Right lobe of liver (tissue), 6 donors: Measurements from ENCODE around the gene RPS21. TPM values are rescaled to one million over a fixed set of nuclear protein-coding genes. Genes with fewer than 3 reads are reported as not detected.

Experiments
- ATAC-seq, 4 donors: fragments of 200-7000 bp; cut with Tn5 transposase; one replicate each; pipeline ENCODE4 v1.9.1; 2020; ENCODE audit warnings: mild to moderate bottlenecking in 4 of 4, moderate library complexity in 4 of 4
- DNase-seq, 3 donors: peaks; one replicate each; pipeline ENCODE4 v3.0.0-alpha.2; 2020
- H3K27ac ChIP-seq, 3 donors: fragments of 200-600 bp; one replicate each; pipeline ENCODE4 v1.8.0; 2022
- H3K27me3 ChIP-seq, 2 donors: fragments of 200-600 bp; one replicate each; pipeline ENCODE4 v1.8.0; 2022
- H3K36me3 ChIP-seq, 4 donors: fragments of 200-600 bp; sonication (generic) in 1 of 4; one replicate each; pipeline versions ENCODE4 v1.5.1 to v1.8.0; 2017 to 2022; ENCODE audit warnings: control low read depth in 1 of 4
- H3K4me1 ChIP-seq, 4 donors: fragments of 200-600 bp; sonication (generic) in 1 of 4; one replicate each; pipeline versions ENCODE4 v1.5.1 to v1.8.0; 2017 to 2022; ENCODE audit warnings: control low read depth in 1 of 4
- H3K4me3 ChIP-seq, 3 donors: fragments of 200-600 bp; one replicate each; pipeline ENCODE4 v1.8.0; 2022
- H3K9me3 ChIP-seq, 4 donors: fragments of 200-600 bp; sonication (generic) in 1 of 4; one replicate each; pipeline versions ENCODE4 v1.5.1 to v1.8.0; 2017 to 2022; ENCODE audit warnings: control low read depth in 1 of 4
- POLR2A ChIP-seq: fragments of 450-650 bp; IDR thresholded peaks from one replicate; pipeline ENCODE4 v1.6.1; 2017; ENCODE audit warnings: antibody characterized with exemption, mild to moderate bottlenecking
- WGBS: methylation state at CpG from one replicate; pipeline ENCODE4 v1.1.6; 2018; ENCODE audit warnings: low coverage, low lambda C conversion rate; ENCODE audit not compliant: insufficient coverage; ENCODE audit errors: missing lambda C conversion rate; 5-methylcytosine and 5-hydroxymethylcytosine counted together
- intact Hi-C, 2 donors: fragments of 100-400 bp; cut with DNase I; formaldehyde crosslinking; loops; one replicate each; pipeline versions ENCODE4 v1.11.2 to v1.14.1; 2022
- long read RNA-seq: library from polyadenylated mRNA; unstranded; transcript quantifications from one replicate; pipeline ENCODE4 v2.0.0, GENCODE V29; 2019
- total RNA-seq, 6 experiments: library from RNA; depleted of rRNA in 2 of 6; stranded (reverse); fragments of >200 nt in 2 of 6; fragmentation: NEBNext Ultra II Directional in 3 of 6; extraction: Animal tissue kit (Norgen Biotek cat#: 25700) in 3 of 6; gene quantifications; one replicate each; pipeline versions ENCODE4 v1.1.0 to v1.2.4, GENCODE V29; 2016 to 2023
- TF ChIP-seq, protein P1 (sequence below), 4 donors: fragments of 200-600 bp in 3 of 4; fragments of 450-650 bp in 1 of 4; IDR thresholded peaks; one replicate each; pipeline versions ENCODE4 v1.5.1 to v1.8.0; 2016 to 2022; ENCODE audit warnings: antibody characterized with exemption in 4 of 4, mild to moderate bottlenecking in 2 of 4
- donor health status: DM: no; HTN: yes; CAD: no.
- donor health status: DM: no; HTN: no; CAD: no.
- donor health status: DM: no; HTN: no; CAD: no.
- donor health status: DM: no; HTN: yes; CAD: no.
- donor health status: DM: no; HTN: yes; CAD: no.

Gene RPS21
- 100 to 1,000 TPM; 339 to 696 (median 413) TPM for total RNA-seq
- long read RNA-seq, transcript RPS21-201 (6 exons, 344 nt), result major isoform, 116 of 156 reads
- long read RNA-seq, partial matches to known transcripts, result 32 of 156 reads
- long read RNA-seq, other reads (novel, unspliced or antisense), result 7 of 156 reads

DNA sequence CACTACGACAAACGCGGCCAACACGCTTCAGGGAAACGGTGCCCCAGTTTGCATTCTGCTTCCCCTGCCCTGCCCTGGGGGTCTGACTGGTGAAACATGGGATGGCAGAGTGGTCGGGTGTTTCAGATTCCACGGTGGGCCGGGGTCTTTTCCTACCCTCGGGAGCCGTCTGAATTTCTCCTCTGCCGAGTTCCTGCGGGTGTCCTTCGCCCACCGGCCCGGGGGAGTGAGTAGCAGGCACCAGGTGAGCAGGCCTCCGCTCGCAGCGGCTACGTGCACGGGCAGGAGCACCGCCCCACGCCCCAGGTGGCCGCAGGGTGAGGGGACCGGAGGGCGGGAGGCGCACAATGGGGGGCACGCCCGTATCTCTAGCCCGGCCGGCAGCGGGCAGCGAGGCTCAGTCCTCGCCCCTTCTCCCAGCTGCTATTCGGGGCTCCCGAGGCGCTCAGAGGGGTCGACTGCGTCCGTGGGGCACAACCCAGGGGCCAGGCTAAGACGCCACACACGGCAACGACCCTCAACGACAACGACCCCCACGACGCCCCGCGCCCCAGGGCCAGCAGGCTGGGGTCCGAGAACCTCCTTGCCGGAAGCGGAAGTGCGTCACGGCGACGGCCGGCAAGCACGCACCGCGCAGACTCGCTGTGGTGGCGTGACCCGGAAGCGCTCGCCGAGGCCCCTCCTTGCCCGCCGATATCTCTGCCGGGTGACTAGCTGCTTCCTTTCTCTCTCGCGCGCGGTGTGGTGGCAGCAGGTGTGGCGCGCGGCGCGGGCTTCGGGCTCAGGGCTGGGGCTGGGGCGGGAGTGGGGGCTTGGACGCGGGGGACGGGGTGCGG lies at the start of gene RPS21:
Gene RPS21 (plus strand): TSS at position 721 of the 836 bp plus-strand sequence. CDS start 236 bp downstream, outside the sequence.
- H3K4me1 ChIP-seq, result peaks cover 0 to 28% (median 7%) of the 10 kb centered on the region in 4 donors
- no peaks in the 10 kb centered on the region for H3K9me3 ChIP-seq
- peaks cover 0 to 10% (median 0%) of the 10 kb centered on the region in 4 donors for H3K36me3 ChIP-seq
- ATAC-seq (peak; percentile 81 to 91 (median 86)), DNase-seq (peak; percentile 95 to 96 (median 95))
- H3K27me3 ChIP-seq, result no peaks in the 10 kb centered on the region
- 0% methylated on average over 11 of the region's 83 CpGs for WGBS
- peak; percentile 74 for TF ChIP-seq POLR2A
- TF ChIP-seq, protein P1, sequence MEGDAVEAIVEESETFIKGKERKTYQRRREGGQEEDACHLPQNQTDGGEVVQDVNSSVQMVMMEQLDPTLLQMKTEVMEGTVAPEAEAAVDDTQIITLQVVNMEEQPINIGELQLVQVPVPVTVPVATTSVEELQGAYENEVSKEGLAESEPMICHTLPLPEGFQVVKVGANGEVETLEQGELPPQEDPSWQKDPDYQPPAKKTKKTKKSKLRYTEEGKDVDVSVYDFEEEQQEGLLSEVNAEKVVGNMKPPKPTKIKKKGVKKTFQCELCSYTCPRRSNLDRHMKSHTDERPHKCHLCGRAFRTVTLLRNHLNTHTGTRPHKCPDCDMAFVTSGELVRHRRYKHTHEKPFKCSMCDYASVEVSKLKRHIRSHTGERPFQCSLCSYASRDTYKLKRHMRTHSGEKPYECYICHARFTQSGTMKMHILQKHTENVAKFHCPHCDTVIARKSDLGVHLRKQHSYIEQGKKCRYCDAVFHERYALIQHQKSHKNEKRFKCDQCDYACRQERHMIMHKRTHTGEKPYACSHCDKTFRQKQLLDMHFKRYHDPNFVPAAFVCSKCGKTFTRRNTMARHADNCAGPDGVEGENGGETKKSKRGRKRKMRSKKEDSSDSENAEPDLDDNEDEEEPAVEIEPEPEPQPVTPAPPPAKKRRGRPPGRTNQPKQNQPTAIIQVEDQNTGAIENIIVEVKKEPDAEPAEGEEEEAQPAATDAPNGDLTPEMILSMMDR (IDR thresholded peaks at IDR 0.05), result no peak
- H3K27ac ChIP-seq, result peak within 1 kb of the TSS; percentile 86 to 94 (median 93)
- intact Hi-C loops, result no loop called here
- H3K4me3 ChIP-seq, result peak within 1 kb of the TSS; percentile 97 to 99 (median 99)

DNA sequence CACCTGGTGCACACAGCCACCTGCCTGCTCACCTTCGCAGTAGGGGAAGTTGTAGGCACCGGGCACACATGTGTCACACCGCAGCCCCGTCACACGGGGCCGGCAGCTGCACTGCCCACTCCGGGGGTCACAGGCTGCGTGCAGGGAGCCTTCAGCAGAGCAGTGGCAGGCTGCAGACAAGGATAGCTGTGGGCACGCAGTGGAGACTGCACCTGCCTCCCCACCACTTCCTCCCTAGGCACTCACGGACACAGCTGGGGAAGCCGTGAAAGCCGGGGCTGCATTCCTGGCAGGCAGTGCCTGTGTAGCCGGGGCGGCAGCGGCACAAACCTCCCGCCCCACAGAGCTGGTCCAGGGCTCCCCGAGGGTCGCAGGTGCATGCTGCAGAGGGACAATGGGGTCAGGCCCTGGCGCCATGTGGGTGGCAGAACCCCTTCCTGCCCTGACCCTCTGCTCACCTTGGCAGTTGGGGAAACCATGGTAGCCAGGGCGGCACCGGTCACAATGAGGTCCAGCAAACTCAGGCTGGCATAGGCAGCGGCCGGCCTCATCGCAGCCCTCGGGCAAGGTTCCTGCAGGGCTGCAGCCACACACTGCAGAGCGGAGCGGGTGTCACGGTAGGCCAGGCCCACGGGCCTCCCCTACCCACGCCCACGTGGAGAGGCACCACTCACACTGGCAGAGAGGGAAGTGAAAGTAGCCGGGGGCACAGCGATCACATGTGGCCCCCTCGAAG lies 49.2 kb upstream of the RPS21 start:
- H3K27me3 ChIP-seq, result no peaks in the 10 kb centered on the region
- no peak overlapping the region for H3K27ac ChIP-seq
- H3K36me3 ChIP-seq, result peaks cover 0 to 15% (median 5%) of the 10 kb centered on the region in 4 donors
- TF ChIP-seq POLR2A, result no peak
- TF ChIP-seq, protein P1 (IDR thresholded peaks at IDR 0.05), result no peak
- ATAC-seq (peak in 2 of 4 donors; percentile 9 to 19), DNase-seq (peak in 1 of 3 donors; percentile 14)
- no peaks in the 10 kb centered on the region for H3K9me3 ChIP-seq
- H3K4me1 ChIP-seq, result no peaks in the 10 kb centered on the region
- H3K4me3 ChIP-seq, result no peak overlapping the region
- WGBS, result 80% methylated on average over 1 of the region's 34 CpGs
- intact Hi-C loops, result no loop called here

DNA sequence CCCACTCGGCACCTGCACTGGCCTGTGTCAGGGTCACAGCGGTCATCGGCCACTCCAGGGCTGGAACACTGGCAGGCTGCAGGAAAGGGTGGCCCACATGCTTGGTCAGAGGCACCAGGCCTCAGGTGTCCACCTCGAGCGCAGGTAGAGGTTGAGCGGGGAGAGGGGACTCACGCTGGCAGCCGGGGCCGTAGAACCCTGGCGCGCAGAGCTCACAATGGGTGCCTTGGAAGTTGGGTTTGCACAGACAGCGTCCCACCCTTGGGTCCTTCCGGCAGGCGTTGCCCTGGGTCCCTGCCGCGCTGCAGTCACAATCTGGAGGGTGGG lies 48.6 kb upstream of the RPS21 start:
- DNase-seq, result no peak
- no peaks in the 10 kb centered on the region for H3K9me3 ChIP-seq
- H3K4me1 ChIP-seq, result no peaks in the 10 kb centered on the region
- H3K4me3 ChIP-seq, result no peak overlapping the region
- peaks cover 0 to 15% (median 5%) of the 10 kb centered on the region in 4 donors for H3K36me3 ChIP-seq
- no peak for TF ChIP-seq POLR2A
- TF ChIP-seq, protein P1 (IDR thresholded peaks at IDR 0.05), result no peak
- no peaks in the 10 kb centered on the region for H3K27me3 ChIP-seq
- no peak for ATAC-seq
- intact Hi-C loops, result no loop called here
- no CpG with 5 or more reads among the region's 16 CpGs for WGBS
- H3K27ac ChIP-seq, result no peak overlapping the region

DNA sequence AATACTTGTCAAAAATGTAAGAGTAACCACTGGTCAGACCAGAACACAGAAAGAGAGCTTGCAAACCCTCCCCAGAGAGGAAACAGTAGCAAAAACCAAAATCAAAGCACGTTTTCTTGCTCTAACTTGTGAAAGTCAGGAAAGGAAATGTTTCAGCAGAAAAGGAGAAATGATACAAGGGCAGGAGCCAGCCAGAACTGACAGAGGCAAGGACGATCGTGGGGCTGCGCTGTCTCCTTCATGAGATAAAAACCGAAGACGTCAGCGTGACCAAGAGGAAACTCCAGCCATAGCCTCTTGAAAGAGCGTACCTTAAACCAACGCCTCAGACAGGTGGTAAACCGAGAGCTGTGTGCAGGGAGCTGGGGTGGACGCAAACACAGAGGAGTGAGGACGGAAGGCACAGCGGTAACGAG lies 47.2 kb upstream of the RPS21 start:
- Histone ChIP-seq H3K4me3 (no peak overlapping the region), H3K27me3 (no peaks in the 10 kb centered on the region), H3K27ac (no peak overlapping the region), H3K9me3 (no peaks in the 10 kb centered on the region), H3K36me3 (peaks cover 0 to 15% (median 5%) of the 10 kb centered on the region in 4 donors), H3K4me1 (no peaks in the 10 kb centered on the region)
- DNase-seq, result peak in 1 of 3 donors; percentile 17
- no peak for TF ChIP-seq POLR2A
- TF ChIP-seq, protein P1 (IDR thresholded peaks at IDR 0.05), result no peak
- ATAC-seq, result peak; percentile 10 to 38 (median 22)
- WGBS, result 42% methylated on average over 9 of the region's 14 CpGs
- intact Hi-C loops, result no loop called here
